Cardiac muscle cell (in vitro differentiated cells and primary cell): ENCODE measurements around the gene OR5C1. TPM values are rescaled to one million over a fixed set of nuclear protein-coding genes. Genes with fewer than 3 reads are reported as not detected.

ENCODE experiments used
- polyA plus RNA-seq: library from polyadenylated mRNA; unstranded; fragments of >200 nt; fragmentation: Nextera tagmentation; extraction: Ambion mirVana; gene quantifications from 2 replicates; pipeline ENCODE4 v1.2.1, GENCODE V29; 2016
- total RNA-seq: library from RNA; depleted of rRNA; stranded (reverse); fragments of >200 nt; gene quantifications from 2 replicates; pipeline ENCODE4 v1.2.3, GENCODE V29; 2016

The OR5C1 gene
- total and polyA plus RNA-seq, 2 experiments from 2014 or later: not detected

Other genes with a start within 250 kb of the OR5C1 start
- gene OR1N2, start 235.8 kb upstream of the OR5C1 start, total RNA-seq: not detected in 2 replicates
- not detected in 2 replicates for gene OR1N2, start 235.8 kb upstream of the OR5C1 start, polyA plus RNA-seq
- gene OR1L8, start 205.5 kb upstream of the OR5C1 start, total RNA-seq: not detected in 2 replicates
- not detected in 2 replicates for gene OR1L8, start 205.5 kb upstream of the OR5C1 start, polyA plus RNA-seq
- gene OR1Q1, start 174.2 kb upstream of the OR5C1 start, total RNA-seq: not detected in 2 replicates
- not detected in 2 replicates for gene OR1Q1, start 174.2 kb upstream of the OR5C1 start, polyA plus RNA-seq
- not detected in 2 replicates for gene OR1B1, start 131.3 kb upstream of the OR5C1 start, total RNA-seq
- not detected in 2 replicates for gene OR1B1, start 131.3 kb upstream of the OR5C1 start, polyA plus RNA-seq
- not detected in 2 replicates for gene OR1L1, start 127.2 kb upstream of the OR5C1 start, total RNA-seq
- not detected in 2 replicates for gene OR1L1, start 127.2 kb upstream of the OR5C1 start, polyA plus RNA-seq
- gene OR1L3, start 113.8 kb upstream of the OR5C1 start, total RNA-seq: not detected in 2 replicates
- gene OR1L3, start 113.8 kb upstream of the OR5C1 start, polyA plus RNA-seq: not detected in 2 replicates
- not detected in 2 replicates for gene OR1L4, start 64.9 kb upstream of the OR5C1 start, total RNA-seq
- not detected in 2 replicates for gene OR1L4, start 64.9 kb upstream of the OR5C1 start, polyA plus RNA-seq
- gene OR1L6, start 46.6 kb upstream of the OR5C1 start, total RNA-seq: not detected in 2 replicates
- 0.56 TPM in 1 of 2 replicates, not detected in the other for gene OR1L6, start 46.6 kb upstream of the OR5C1 start, polyA plus RNA-seq
- gene OR1K1, start 11.2 kb downstream of the OR5C1 start, total RNA-seq: not detected in 2 replicates
- 0.20 and 0.44 TPM in 2 replicates for gene OR1K1, start 11.2 kb downstream of the OR5C1 start, polyA plus RNA-seq
- 17.4 and 20.8 TPM in 2 replicates for gene PDCL, start 39.7 kb downstream of the OR5C1 start, total RNA-seq
- 14.2 and 15.3 TPM in 2 replicates for gene PDCL, start 39.7 kb downstream of the OR5C1 start, polyA plus RNA-seq
- 48.9 and 57.7 TPM in 2 replicates for gene RC3H2, start 116.4 kb downstream of the OR5C1 start, total RNA-seq
- 31.1 and 37.7 TPM in 2 replicates for gene RC3H2, start 116.4 kb downstream of the OR5C1 start, polyA plus RNA-seq
- 5.4 and 6.0 TPM in 2 replicates for gene ZBTB6, start 124.4 kb downstream of the OR5C1 start, total RNA-seq
- 2.5 and 4.5 TPM in 2 replicates for gene ZBTB6, start 124.4 kb downstream of the OR5C1 start, polyA plus RNA-seq
- 5.0 and 8.1 TPM in 2 replicates for gene ZBTB26, start 142.6 kb downstream of the OR5C1 start, total RNA-seq
- 3.3 and 10.0 TPM in 2 replicates for gene ZBTB26, start 142.6 kb downstream of the OR5C1 start, polyA plus RNA-seq
- 29.8 and 44.4 TPM in 2 replicates for gene RABGAP1, start 152.1 kb downstream of the OR5C1 start, total RNA-seq
- 37.4 and 39.4 TPM in 2 replicates for gene RABGAP1, start 152.1 kb downstream of the OR5C1 start, polyA plus RNA-seq
- 0.21 and 1.0 TPM in 2 replicates for gene GPR21, start 244.7 kb downstream of the OR5C1 start, total RNA-seq
- not detected in 2 replicates for gene GPR21, start 244.7 kb downstream of the OR5C1 start, polyA plus RNA-seq